PC-3 (cell line): Measurements from ENCODE around the gene CEP128. TPM values are rescaled to one million over a fixed set of nuclear protein-coding genes. Genes with fewer than 3 reads are reported as not detected.

Experiments used
- ATAC-seq: fragments of 200-7000 bp; cut with Tn5 transposase; 2 replicates; pipeline ENCODE4 v1.9.1; 2020; ENCODE audit warnings: mild to moderate bottlenecking, moderate library complexity
- Bru-seq: library from RNA; stranded (reverse); fragments of 400-500 nt; gene quantifications from one replicate; lab custom pipeline; 2021; lab: Mats Ljungman, UMichigan
- BruChase-seq, 2 experiments: library from RNA; stranded (reverse); fragments of 400-500 nt; gene quantifications; one replicate each; lab custom pipeline; 2021; lab: Mats Ljungman, UMichigan
- BruUV-seq: library from RNA; stranded (reverse); fragments of 400-500 nt; replicated peaks from 2 replicates; lab custom pipeline; 2021; lab: Mats Ljungman, UMichigan
- CTCF ChIA-PET: fragments of 300-600 bp; sonication (Branson Sonifier 250); formaldehyde crosslinking; loops from one replicate; lab custom pipeline; 2022; ENCODE audit warnings: antibody characterized with exemption; lab: Charles Lee
- POLR2A ChIA-PET: fragments of 300-600 bp; sonication (Branson Sonifier 250); formaldehyde crosslinking; loops from one replicate; lab custom pipeline; 2022; ENCODE audit warnings: antibody characterized with exemption; ENCODE audit not compliant: unreplicated experiment; lab: Charles Lee
- DNase-seq: peaks from one replicate; pipeline ENCODE4 v3.0.0-alpha.2; 2015
- H2AFZ ChIP-seq: fragments of 300-600 bp; sonication (generic); 2 replicates; pipeline ENCODE4 v1.6.0; 2016; ENCODE audit warnings: antibody characterized with exemption, low read length
- H3F3A ChIP-seq: fragments of 300-600 bp; sonication (generic); one replicate; pipeline ENCODE4 v1.6.0; 2017; ENCODE audit warnings: antibody characterized with exemption, low read length, control low read depth, mild to moderate bottlenecking; ENCODE audit not compliant: unreplicated experiment
- H3K27ac ChIP-seq: fragments of 300-600 bp; sonication (generic); 2 replicates; pipeline ENCODE4 v1.5.1; 2016; ENCODE audit warnings: mild to moderate bottlenecking, low read length
- H3K27me3 ChIP-seq: fragments of 300-600 bp; sonication (generic); 2 replicates; pipeline ENCODE4 v1.6.1; 2016; ENCODE audit warnings: low read length, mixed read lengths
- H3K36me3 ChIP-seq: fragments of 300-600 bp; sonication (generic); 2 replicates; pipeline ENCODE4 v1.6.1; 2016; ENCODE audit warnings: low read depth, mixed run types, low read length, mixed read lengths
- H3K4me1 ChIP-seq: fragments of 300-600 bp; sonication (generic); 2 replicates; pipeline ENCODE4 v1.5.1; 2016; ENCODE audit warnings: low read length; ENCODE audit not compliant: insufficient read depth
- H3K4me2 ChIP-seq: fragments of 300-600 bp; sonication (generic); 2 replicates; pipeline ENCODE4 v1.6.0; 2016; ENCODE audit warnings: low read length
- H3K4me3 ChIP-seq: fragments of 300-600 bp; sonication (generic); 2 replicates; pipeline ENCODE4 v1.5.1; 2016; ENCODE audit warnings: mild to moderate bottlenecking, low read length, mixed read lengths
- H3K79me2 ChIP-seq: fragments of 300-600 bp; sonication (generic); 2 replicates; pipeline ENCODE4 v1.6.1; 2017; ENCODE audit warnings: low read length, mixed read lengths
- H3K9ac ChIP-seq: fragments of 300-600 bp; sonication (generic); 2 replicates; pipeline ENCODE4 v1.6.0; 2016; ENCODE audit warnings: mild to moderate bottlenecking, low read length
- H3K9me2 ChIP-seq: fragments of 300-600 bp; sonication (generic); replicated peaks from 2 replicates; pipeline ENCODE4 v1.6.1; 2016; ENCODE audit warnings: mixed run types, low read length, mixed read lengths
- H3K9me3 ChIP-seq: fragments of 300-600 bp; sonication (generic); 2 replicates; pipeline ENCODE4 v1.6.1; 2016; ENCODE audit warnings: low read length, mixed read lengths
- H4K20me1 ChIP-seq: fragments of 300-600 bp; sonication (generic); 2 replicates; pipeline ENCODE4 v1.6.1; 2016; ENCODE audit warnings: low read length, mixed read lengths
- CTCF ChIP-seq: fragments of 300-600 bp; sonication (generic); conservative IDR thresholded peaks from 2 replicates; pipeline ENCODE4 v1.5.1; 2017; ENCODE audit warnings: antibody characterized with exemption, low read depth, mild to moderate bottlenecking, low read length
- EZH2 ChIP-seq: fragments of 300-600 bp; sonication (generic); IDR thresholded peaks from one replicate; pipeline ENCODE4 v1.6.1; 2017; ENCODE audit warnings: antibody characterized with exemption, mild to moderate bottlenecking, low read length; ENCODE audit not compliant: unreplicated experiment
- EZH2phosphoT487 ChIP-seq: fragments of 300-600 bp; sonication (generic); IDR thresholded peaks from 2 replicates; pipeline ENCODE4 v1.6.1; 2018; ENCODE audit warnings: mild to moderate bottlenecking, antibody characterized with exemption, low read length, borderline replicate concordance
- intact Hi-C: fragments of 100-400 bp; cut with micrococcal nuclease; formaldehyde crosslinking; loops from 2 replicates; pipeline ENCODE4 v1.9.0; 2023
- long read RNA-seq: library from polyadenylated mRNA; unstranded; transcript quantifications from one replicate; pipeline ENCODE4 v2.0.0, GENCODE V29; 2021; ENCODE audit not compliant: unreplicated experiment
- total RNA-seq: library from RNA; depleted of rRNA; stranded (reverse); fragments of >200 nt; gene quantifications from 2 replicates; pipeline ENCODE4 v1.2.3, GENCODE V29; 2014; rRNA removed

The CEP128 gene
- total RNA-seq (11.6 and 14.0 TPM in 2 replicates), Bru-seq, nascent RNA (percentile 61 among the genes with signal in this experiment), BruChase-seq, experiment 1, labeled RNA remaining after a 6-hour chase (percentile 47 among the genes with signal in this experiment), BruChase-seq, experiment 2, labeled RNA remaining after a 2-hour chase (percentile 40 among the genes with signal in this experiment)
- long read RNA-seq, partial matches to known transcripts: 6 of 9 reads
- long read RNA-seq, other reads (novel, unspliced or antisense): 3 of 9 reads

GRCh38 chr14:80941241-80942185, at the start of gene CEP128:
Gene CEP128, minus strand, starts transcription at chr14:80941738.
- POLR2A ChIA-PET: interaction anchor here (0.7 kb wide), 1 partner anchor 278 kb away, joined by 3 read pairs; no protein-coding TSS in a partner anchor
- peak within 1 kb of the TSS; percentile 91 for H3K4me3 ChIP-seq
- H3K9me2 ChIP-seq: no peaks in the 10 kb centered on the region
- H3K9ac ChIP-seq: peak within 1 kb of the TSS; percentile 74
- TF ChIP-seq EZH2 (no peak), CTCF (no peak), EZH2phosphoT487 (no peak)
- ATAC-seq: peak; percentile 98
- intact Hi-C loops: loop anchor here (5.0 kb wide), 1 partner anchor 266 kb away; no protein-coding TSS in a partner anchor
- peak within 1 kb of the TSS; percentile 92 for H2AFZ ChIP-seq
- H3K36me3 ChIP-seq: no peaks in the 10 kb centered on the region
- H3F3A ChIP-seq: no peaks in the 10 kb centered on the region
- CTCF ChIA-PET: interaction anchor here (1.2 kb wide), 1 partner anchor 46 kb away, joined by 7 read pairs; no protein-coding TSS in a partner anchor
- H3K27ac ChIP-seq: peak within 1 kb of the TSS; percentile 46
- no peaks in the 10 kb centered on the region for H3K9me3 ChIP-seq
- H3K79me2 ChIP-seq: peaks cover 25% of the 10 kb centered on the region
- peak; percentile 98 for DNase-seq
- peak within 1 kb of the TSS; percentile 99 for H3K4me2 ChIP-seq
- BruUV-seq: TSS peak; percentile 79
- no peaks in the 10 kb centered on the region for H4K20me1 ChIP-seq
- H3K27me3 ChIP-seq: no peaks in the 10 kb centered on the region
- H3K4me1 ChIP-seq: peaks cover 23% of the 10 kb centered on the region

GRCh38 chr14:80988735-80989429, 47.3 kb upstream of the CEP128 start:
- DNase-seq: peak; percentile 13
- Histone ChIP-seq H3K36me3 (no peaks in the 10 kb centered on the region), H2AFZ (no peak overlapping the region), H3K4me1 (no peaks in the 10 kb centered on the region), H3K9me3 (no peaks in the 10 kb centered on the region), H3F3A (no peaks in the 10 kb centered on the region), H3K27ac (no peak overlapping the region), H3K27me3 (peaks cover 38% of the 10 kb centered on the region), H3K4me2 (no peak overlapping the region), H3K4me3 (no peak overlapping the region), H3K79me2 (no peaks in the 10 kb centered on the region), H3K9me2 (no peaks in the 10 kb centered on the region), H4K20me1 (no peaks in the 10 kb centered on the region), H3K9ac (no peak overlapping the region)
- TF ChIP-seq EZH2phosphoT487 (no peak), CTCF (no peak), EZH2 (no peak)
- ChIA-PET POLR2A (no interaction called here), CTCF (no interaction called here)
- no peak for ATAC-seq
- no TSS peak for BruUV-seq
- intact Hi-C loops: no loop called here
